HEK293T (cell line): ENCODE data around the gene PRIMPOL.
"Not testable (repeated sequence)": the region's sequence is repeated elsewhere in the genome, so short reads cannot be mapped to it uniquely, and the experiment has no call there.

ENCODE experiments used
- ARNT ChIP-seq: fragments of 450-650 bp; IDR thresholded peaks from 2 replicates; pipeline ENCODE4 v1.6.1; 2017; ENCODE audit warnings: mild to moderate bottlenecking
- BHLHE40 ChIP-seq: fragments of 450-650 bp; IDR thresholded peaks from 2 replicates; pipeline ENCODE4 v1.6.1; 2016; ENCODE audit warnings: mild to moderate bottlenecking, moderate library complexity, borderline replicate concordance
- CTBP1 ChIP-seq: fragments of 450-650 bp; IDR thresholded peaks from 2 replicates; pipeline ENCODE4 v1.6.1; 2016; ENCODE audit warnings: borderline replicate concordance
- FOXA1 ChIP-seq: fragments of 450-650 bp; IDR thresholded peaks from 2 replicates; pipeline ENCODE4 v1.6.1; 2016; ENCODE audit warnings: mild to moderate bottlenecking
- NFRKB ChIP-seq: fragments of 450-650 bp; IDR thresholded peaks from 2 replicates; pipeline ENCODE4 v1.6.1; 2016; ENCODE audit warnings: mild to moderate bottlenecking, moderate library complexity
- SUZ12 ChIP-seq: fragments of 450-650 bp; IDR thresholded peaks from 2 replicates; pipeline ENCODE4 v1.6.1; 2016; ENCODE audit warnings: mild to moderate bottlenecking
- ZNF384 ChIP-seq: fragments of 450-650 bp; IDR thresholded peaks from 2 replicates; pipeline ENCODE4 v1.6.1; 2016

- TF ChIP-seq BHLHE40, SUZ12, CTBP1, ZNF384, FOXA1, NFRKB, ARNT: not testable (repeated sequence)
Measured at GRCh38 chr4:184600982-184601381, 48.6 kb upstream of the PRIMPOL start.
